Hematopoietic multipotent progenitor cell treated with erythropoietin and hydrocortisone succinate and interleukin-3 and kit ligand, for 17 days (in vitro differentiated cells): ENCODE results near the gene ATP5MC2.
"Not testable (repeated sequence)": the region's sequence is repeated elsewhere in the genome, so short reads cannot be mapped to it uniquely, and the experiment has no call there.

Experiments used
- DNase-seq: peaks from one replicate; pipeline ENCODE4 v3.0.0-alpha.2; 2015; ENCODE audit warnings: low spot score

ATP5MC2 gene

DNA sequence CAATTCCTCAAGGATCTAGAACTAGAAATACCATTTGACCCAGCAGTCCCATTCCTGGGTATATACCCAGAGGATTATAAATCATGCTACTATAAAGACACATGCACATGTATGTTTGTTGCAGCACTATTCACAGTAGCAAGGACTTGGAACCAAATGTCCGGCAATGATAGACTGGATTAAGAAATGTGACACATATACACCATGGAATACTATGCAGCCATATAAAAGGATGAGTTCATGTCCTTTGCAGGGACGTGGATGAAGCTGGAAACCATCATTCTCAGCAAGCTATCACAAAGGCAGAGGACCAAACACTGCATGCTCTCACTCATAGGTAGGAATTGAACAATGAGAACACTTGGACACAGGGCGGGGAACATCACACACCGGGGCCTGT lies 29.6 kb downstream of the ATP5MC2 start:
- not testable (repeated sequence) for DNase-seq

DNA sequence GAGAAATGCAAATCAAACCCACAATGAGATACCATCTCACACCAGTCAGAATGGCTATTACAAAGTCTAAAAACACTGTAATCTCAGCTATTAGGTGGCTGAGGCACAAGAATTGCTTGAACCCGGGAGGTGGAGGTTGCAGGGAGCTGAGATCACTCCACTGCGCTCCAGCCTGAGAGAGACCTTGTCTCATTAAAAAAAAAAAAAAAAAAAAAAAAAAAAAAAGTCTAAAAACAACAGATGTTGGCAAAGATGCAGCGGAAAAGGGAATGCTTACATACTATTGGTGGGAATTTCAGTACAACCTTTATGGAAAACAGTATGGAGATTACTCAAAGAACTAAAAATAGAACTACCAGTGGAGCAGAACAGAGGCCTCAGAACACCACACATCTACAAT lies 30.7 kb downstream of the ATP5MC2 start:
- DNase-seq: no peak

DNA sequence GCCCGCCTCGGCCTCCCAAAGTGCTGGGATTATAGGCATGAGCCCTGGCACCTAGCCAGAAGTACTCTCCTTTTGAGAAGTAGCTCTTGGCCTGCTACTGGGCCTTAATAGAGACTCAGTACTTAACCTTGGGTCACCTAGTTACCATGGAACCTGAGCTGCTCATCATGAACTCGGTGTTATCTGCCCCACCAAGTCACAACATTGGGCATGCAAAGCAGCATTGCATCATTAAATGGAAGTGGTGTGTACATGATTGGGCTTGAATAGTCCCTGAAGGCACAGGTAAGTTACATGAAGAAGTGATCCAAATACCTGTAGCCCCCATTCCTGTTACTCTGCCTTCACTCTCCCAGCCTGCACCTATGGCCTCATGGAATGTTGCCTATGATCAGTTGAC lies 31.8 kb downstream of the ATP5MC2 start:
- DNase-seq: no peak

- no peak for DNase-seq
These were observed 32.5 kb downstream of the ATP5MC2 start for GRCh38 chr12:53643232-53643979.

- no peak for DNase-seq
These were observed 37.8 kb downstream of the ATP5MC2 start for GRCh38 chr12:53638057-53638456.

- DNase-seq: no peak
These were observed 39.2 kb downstream of the ATP5MC2 start for GRCh38 chr12:53636641-53637040.

DNA sequence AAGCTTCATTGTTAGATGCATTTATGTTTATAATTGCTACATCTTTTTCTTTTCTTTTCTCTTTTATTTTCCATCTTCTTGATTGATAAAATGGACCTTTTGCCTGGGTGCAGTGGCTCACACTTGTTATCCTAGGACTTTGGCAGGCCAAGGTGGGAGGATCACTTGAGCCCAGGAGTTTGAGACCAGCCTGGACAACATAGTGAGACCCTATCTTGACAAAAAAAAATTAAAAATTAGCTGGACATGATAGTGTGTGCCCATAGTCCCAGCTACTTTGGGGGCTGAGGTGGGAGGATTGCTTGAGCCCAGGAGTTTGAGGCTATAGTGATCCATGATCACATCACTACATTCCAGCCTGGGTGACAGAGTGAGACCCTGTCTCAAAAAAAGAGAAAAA lies 40.2 kb downstream of the ATP5MC2 start:
- not testable (repeated sequence) for DNase-seq

- DNase-seq: no peak
These were observed 44.2 kb downstream of the ATP5MC2 start for GRCh38 chr12:53631721-53632120.

GRCh38 chr12:53627919-53628318 lies 48.0 kb downstream of the ATP5MC2 start:
- DNase-seq: no peak

GRCh38 chr12:53626702-53627169 lies 49.1 kb downstream of the ATP5MC2 start:
- no peak for DNase-seq

GRCh38 chr12:53625946-53626701 lies 49.8 kb downstream of the ATP5MC2 start, which contains the start of gene ATF7:
ATF7 (minus strand) TSS chr12:53626382; CDS start chr12:53601000, 25,382 bp downstream.
- peak; percentile 98 for DNase-seq

DNA sequence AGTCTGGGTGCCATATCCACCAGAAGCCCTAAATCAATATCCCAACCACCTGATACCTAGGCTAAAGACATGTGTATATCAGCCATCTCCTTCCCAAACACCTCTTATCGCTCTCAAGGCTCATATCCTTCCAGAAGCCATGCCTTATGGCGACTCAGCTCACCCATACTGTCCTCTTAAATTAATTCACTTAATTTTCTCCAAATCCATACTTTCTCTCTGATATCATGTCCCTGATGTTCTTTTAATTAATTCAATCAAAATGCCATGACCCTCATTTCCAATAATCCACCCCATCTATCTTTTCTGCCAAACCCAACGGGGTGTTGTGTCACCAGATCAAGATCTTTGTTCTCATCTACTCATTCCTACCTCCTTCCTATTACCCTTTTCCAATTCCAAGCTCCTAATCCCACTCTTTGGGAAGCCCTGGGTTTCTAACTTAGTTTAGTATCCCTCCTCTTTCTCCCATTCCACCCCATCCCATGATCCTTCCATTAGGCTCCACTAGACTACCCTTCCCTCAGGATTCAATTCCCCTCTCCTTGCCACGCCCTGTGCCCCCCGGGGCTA lies 50.4 kb downstream of the ATP5MC2 start:
- DNase-seq: no peak

DNA sequence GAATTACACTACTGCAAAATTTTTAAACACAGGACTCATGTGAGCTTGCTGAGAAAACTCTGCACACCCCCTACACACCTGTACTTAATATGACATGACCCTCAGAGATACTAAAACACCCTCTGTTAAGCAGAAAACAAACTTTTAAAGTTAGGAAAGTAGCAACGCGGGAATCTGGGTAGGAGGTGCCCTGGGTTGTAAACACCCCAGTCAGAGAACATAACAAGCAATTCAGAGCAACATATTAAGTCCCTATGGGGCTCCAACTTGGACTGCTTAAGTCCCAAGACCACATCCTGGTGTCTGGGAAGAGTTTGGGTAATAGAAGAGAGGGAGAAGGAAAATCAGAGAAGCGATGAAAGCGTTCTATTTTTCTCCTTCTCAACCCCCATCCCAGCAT lies 50.9 kb downstream of the ATP5MC2 start:
- peak; percentile 37 for DNase-seq

DNA sequence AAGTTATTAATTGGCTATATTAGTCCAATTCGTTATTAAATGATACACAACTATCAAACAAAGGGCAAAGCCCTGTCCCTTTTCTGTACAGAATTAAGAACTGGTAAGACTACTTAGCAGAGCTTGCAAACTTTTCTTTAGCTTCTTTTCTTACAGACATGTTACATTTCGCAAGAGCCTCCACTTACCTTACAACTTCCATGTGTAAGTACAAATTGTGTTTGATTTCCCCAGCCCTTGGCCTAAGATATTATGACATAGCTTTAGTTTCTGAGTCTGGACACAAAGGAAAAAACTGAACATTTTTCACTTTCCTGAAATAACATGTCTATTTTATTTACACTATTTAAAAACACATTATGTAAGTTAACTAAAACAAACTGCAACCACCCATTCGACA lies 51.4 kb downstream of the ATP5MC2 start:
- DNase-seq: peak; percentile 24

GRCh38 chr12:53623548-53624385 lies 52.1 kb downstream of the ATP5MC2 start:
- DNase-seq: peak; percentile 30

DNA sequence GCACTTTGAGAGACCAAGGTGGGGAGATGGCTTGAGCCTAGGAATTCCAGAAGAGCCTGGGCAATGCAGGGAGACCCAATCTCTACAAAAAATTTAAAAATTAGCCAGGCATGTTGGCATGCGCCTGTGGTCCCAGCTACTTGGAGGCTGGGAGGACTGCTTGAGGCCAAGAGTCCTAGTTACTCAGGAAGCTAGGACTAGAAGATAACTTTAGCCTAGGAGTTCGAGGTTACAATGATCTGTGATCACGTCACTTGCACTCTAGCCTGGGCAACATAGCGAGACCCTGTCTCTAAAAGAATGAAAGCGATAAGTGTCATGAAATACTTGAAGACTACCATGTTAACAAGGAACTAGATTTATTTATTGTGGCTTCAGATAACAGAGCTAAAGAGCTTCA lies 53.2 kb downstream of the ATP5MC2 start:
- DNase-seq: no peak

DNA sequence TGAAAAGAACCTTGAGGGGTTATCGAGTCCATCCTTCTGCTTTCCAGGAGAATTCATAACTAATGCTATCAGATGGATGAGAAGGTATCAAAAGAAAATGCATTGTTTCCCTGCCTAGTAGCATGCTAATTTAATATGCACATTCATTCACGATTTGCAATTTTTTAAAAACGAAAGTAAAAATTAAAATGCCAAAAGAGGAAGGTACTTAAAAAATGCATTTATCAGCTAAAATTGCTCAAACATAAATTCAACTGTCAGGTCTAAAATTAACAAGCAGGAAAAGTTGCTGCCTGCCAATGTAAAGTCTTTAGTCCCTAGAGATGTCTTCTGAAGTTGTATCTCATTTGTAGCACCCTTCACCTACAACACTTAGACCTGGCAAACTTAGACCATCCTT lies 57.6 kb downstream of the ATP5MC2 start:
- DNase-seq: peak; percentile 10

GRCh38 chr12:53617700-53618099 lies 58.2 kb downstream of the ATP5MC2 start:
- no peak for DNase-seq

- DNase-seq: no peak
These were observed 58.9 kb downstream of the ATP5MC2 start for GRCh38 chr12:53616950-53617349.
